DOHH2 (cell line): ENCODE measurements around the gene ABCC8.

Source experiments
- CTCF ChIP-seq: fragments of 200-600 bp; sonication (generic); IDR thresholded peaks from one replicate; pipeline ENCODE4 v1.5.1; 2014; ENCODE audit warnings: antibody characterized with exemption, mild to moderate bottlenecking, low read depth, low read length; ENCODE audit not compliant: poor library complexity, severe bottlenecking
- EZH2phosphoT487 ChIP-seq: fragments of 200-600 bp; sonication (generic); IDR thresholded peaks from 2 replicates; pipeline ENCODE4 v1.6.1; 2017; ENCODE audit warnings: borderline replicate concordance, mild to moderate bottlenecking, antibody characterized with exemption, low read length, moderate library complexity, mixed read lengths

GRCh38 chr11:17459236-17459896 lies 17.3 kb downstream of the ABCC8 start:
- TF ChIP-seq CTCF: no peak
- TF ChIP-seq EZH2phosphoT487: no peak
